ENCODE results near the gene STBD1. TPM values are rescaled to one million over a fixed set of nuclear protein-coding genes. Genes with fewer than 3 reads are reported as not detected.
A peak's percentile ranks its signal among the peaks of the same experiment; 100 is the strongest.
"Not testable (repeated sequence)": the region's sequence is repeated elsewhere in the genome, so short reads cannot be mapped to it uniquely, and the experiment has no call there.

STBD1 gene
- total RNA-seq, 2 experiments from 2014 or later, result 0.09 to 0.14 TPM

DNA sequence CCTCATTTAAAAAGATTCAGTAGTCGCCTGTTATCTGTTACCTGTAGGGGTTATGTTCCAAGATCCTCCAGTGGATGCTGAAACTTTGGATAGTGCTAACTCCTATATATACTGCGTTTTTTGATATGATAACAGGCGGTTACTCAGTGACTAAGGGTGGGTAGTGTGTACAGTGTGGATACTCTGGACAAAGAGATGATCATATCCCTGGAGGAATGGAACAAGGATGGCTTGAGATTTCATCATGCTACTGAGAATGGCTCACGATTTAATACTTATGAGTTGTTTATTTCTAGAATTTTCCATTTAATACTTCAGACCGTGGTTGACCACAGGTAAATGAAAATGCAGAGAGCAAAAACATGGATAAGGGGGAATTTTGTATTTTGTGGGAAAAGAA is 33.5 kb upstream of the STBD1 start:
- no peak for DNase-seq
- H3K27ac Mint-ChIP-seq, result no peak overlapping the region
- no peak for ATAC-seq
- POLR2A ChIA-PET, result no interaction called here
- no peaks in the 10 kb centered on the region for H3K4me1 Mint-ChIP-seq
- no peak overlapping the region for H3K4me3 Mint-ChIP-seq
- no peaks in the 10 kb centered on the region for H3K36me3 Mint-ChIP-seq (ENCODE audit: low read depth)
- intact Hi-C loops (cut with DNase I, micrococcal nuclease), result loop anchor here in 1 of 2 experiments (10.0 kb wide), 1 partner anchor 232 kb away; no protein-coding TSS in a partner anchor
- H3K9me3 Mint-ChIP-seq (ENCODE audit: low read depth), result no peaks in the 10 kb centered on the region
- peaks cover 14% of the 10 kb centered on the region for H3K27me3 Mint-ChIP-seq
- CTCF ChIA-PET, result no interaction called here

DNA sequence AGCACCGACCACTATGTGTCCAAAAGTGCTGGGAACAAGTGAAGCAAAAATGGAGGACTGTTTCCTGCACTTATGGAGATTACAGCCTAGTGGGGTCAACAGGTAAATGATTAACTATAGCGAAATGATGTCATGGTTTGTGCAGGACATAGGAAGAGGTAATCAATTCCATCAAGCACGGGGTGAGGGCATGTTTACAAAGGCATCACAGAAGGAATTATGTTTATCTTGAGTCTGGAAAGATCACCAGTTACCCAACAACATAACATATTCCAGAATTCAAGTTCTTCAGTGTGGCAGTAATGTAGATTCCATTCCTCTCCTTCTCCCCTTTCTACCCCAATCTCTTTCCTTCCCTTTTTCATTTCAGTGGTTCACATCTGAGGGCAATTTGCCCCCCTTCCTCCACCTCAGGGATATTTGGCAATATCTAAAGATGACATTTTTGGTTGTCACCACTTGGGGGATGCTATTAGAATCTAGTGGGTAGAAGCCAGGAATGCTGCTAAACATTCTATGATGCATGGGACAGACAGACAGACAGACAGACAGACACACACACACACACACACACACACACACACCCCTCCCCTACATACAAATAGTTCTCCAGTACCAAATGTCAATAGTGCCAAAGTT is 30.9 kb upstream of the STBD1 start:
- intact Hi-C loops (cut with DNase I, micrococcal nuclease), result loop anchor here in 1 of 2 experiments (10.0 kb wide), 1 partner anchor 229 kb away; no protein-coding TSS in a partner anchor
- no peaks in the 10 kb centered on the region for H3K36me3 Mint-ChIP-seq (ENCODE audit: low read depth)
- no peak overlapping the region for H3K27ac Mint-ChIP-seq

GRCh38 chr4:76276813-76277212 is 29.7 kb upstream of the STBD1 start:
- POLR2A ChIA-PET, result no interaction called here
- ATAC-seq, result no peak
- intact Hi-C loops (cut with DNase I, micrococcal nuclease), result loop anchor here in 1 of 2 experiments (10.0 kb wide), 1 partner anchor 228 kb away; no protein-coding TSS in a partner anchor
- Mint-ChIP-seq H3K27me3 (peaks cover 9% of the 10 kb centered on the region), H3K4me1 (no peaks in the 10 kb centered on the region), H3K36me3 (ENCODE audit: low read depth) (no peaks in the 10 kb centered on the region), H3K4me3 (no peak overlapping the region), H3K9me3 (ENCODE audit: low read depth) (no peaks in the 10 kb centered on the region), H3K27ac (no peak overlapping the region)
- CTCF ChIA-PET, result interaction anchor here (0.7 kb wide), 1 partner anchor 382 kb away, joined by 3 read pairs; no protein-coding TSS in a partner anchor
- no peak for DNase-seq

More for the DNA sequence above, 30.9 kb upstream of the STBD1 start:
- DNase-seq (no peak), ATAC-seq (no peak)
- ChIA-PET POLR2A (no interaction called here), CTCF (no interaction called here)
- H3K9me3 Mint-ChIP-seq (ENCODE audit: low read depth), result no peaks in the 10 kb centered on the region
- peaks cover 14% of the 10 kb centered on the region for H3K27me3 Mint-ChIP-seq
- H3K4me1 Mint-ChIP-seq, result no peaks in the 10 kb centered on the region
- no peak overlapping the region for H3K4me3 Mint-ChIP-seq

- Mint-ChIP-seq H3K36me3 (ENCODE audit: low read depth) (no peaks in the 10 kb centered on the region), H3K4me1 (no peaks in the 10 kb centered on the region), H3K27ac (no peak overlapping the region), H3K27me3 (peaks cover 9% of the 10 kb centered on the region), H3K9me3 (ENCODE audit: low read depth) (no peaks in the 10 kb centered on the region), H3K4me3 (no peak overlapping the region)
- intact Hi-C loops (cut with DNase I, micrococcal nuclease), result loop anchor here in 1 of 2 experiments (10.0 kb wide), 1 partner anchor 227 kb away; no protein-coding TSS in a partner anchor
- ATAC-seq (no peak), DNase-seq (no peak)
- ChIA-PET CTCF (interaction anchor here (0.9 to 4.2 kb wide), 6 partner anchors 10 to 119 kb away, joined by 3 to 34 read pairs (median 6); no protein-coding TSS in a partner anchor), POLR2A (no interaction called here)
Measured at GRCh38 chr4:76277667-76278066, 28.9 kb upstream of the STBD1 start.

- ATAC-seq, result no peak
- Mint-ChIP-seq H3K4me1 (no peaks in the 10 kb centered on the region), H3K4me3 (no peak overlapping the region), H3K9me3 (ENCODE audit: low read depth) (no peaks in the 10 kb centered on the region), H3K27me3 (peaks cover 5% of the 10 kb centered on the region), H3K36me3 (ENCODE audit: low read depth) (no peaks in the 10 kb centered on the region), H3K27ac (no peak overlapping the region)
- ChIA-PET CTCF (interaction anchor here (0.6 to 4.2 kb wide), 10 partner anchors 9 to 560 kb away, joined by 3 to 34 read pairs (median 4); no protein-coding TSS in a partner anchor), POLR2A (no interaction called here)
- intact Hi-C loops (cut with DNase I, micrococcal nuclease), result loop anchor here in 1 of 2 experiments (10.0 kb wide), 1 partner anchor 226 kb away; no protein-coding TSS in a partner anchor
- DNase-seq, result no peak
Measured at GRCh38 chr4:76278583-76278982, 27.9 kb upstream of the STBD1 start.

GRCh38 chr4:76279462-76279861 is 27.1 kb upstream of the STBD1 start:
- DNase-seq, result peak; percentile 54
- Mint-ChIP-seq H3K4me3 (no peak overlapping the region), H3K36me3 (ENCODE audit: low read depth) (no peaks in the 10 kb centered on the region), H3K9me3 (ENCODE audit: low read depth) (no peaks in the 10 kb centered on the region), H3K4me1 (no peaks in the 10 kb centered on the region), H3K27ac (no peak overlapping the region), H3K27me3 (peaks cover 5% of the 10 kb centered on the region)
- intact Hi-C loops (cut with DNase I, micrococcal nuclease), result loop anchor here in 1 of 2 experiments (1.0 to 10.0 kb wide), 2 partner anchors 99 to 225 kb away; no protein-coding TSS in a partner anchor
- ChIA-PET POLR2A (no interaction called here), CTCF (interaction anchor here (1.0 to 4.2 kb wide), 8 partner anchors 8 to 225 kb away, joined by 3 to 34 read pairs (median 4); no protein-coding TSS in a partner anchor)
- no peak for ATAC-seq

- Mint-ChIP-seq H3K9me3 (ENCODE audit: low read depth) (no peaks in the 10 kb centered on the region), H3K27ac (no peak overlapping the region), H3K4me1 (no peaks in the 10 kb centered on the region), H3K27me3 (peaks cover 3% of the 10 kb centered on the region), H3K4me3 (no peak overlapping the region), H3K36me3 (ENCODE audit: low read depth) (no peaks in the 10 kb centered on the region)
- ChIA-PET POLR2A (no interaction called here), CTCF (interaction anchor here (1.5 to 4.2 kb wide), 2 partner anchors 97 to 224 kb away, joined by 4 to 34 read pairs; no protein-coding TSS in a partner anchor)
- ATAC-seq (no peak), DNase-seq (no peak)
- intact Hi-C loops (cut with DNase I, micrococcal nuclease), result loop anchor here in 1 of 2 experiments (5.0 kb wide), 1 partner anchor 97 kb away; no protein-coding TSS in a partner anchor
Measured at GRCh38 chr4:76280488-76281441, 25.8 kb upstream of the STBD1 start.

- H3K9me3 Mint-ChIP-seq (ENCODE audit: low read depth); H3K4me3 Mint-ChIP-seq; H3K27me3 Mint-ChIP-seq; DNase-seq; ATAC-seq; H3K36me3 Mint-ChIP-seq (ENCODE audit: low read depth); POLR2A ChIA-PET; H3K4me1 Mint-ChIP-seq; H3K27ac Mint-ChIP-seq: not testable (repeated sequence)
- intact Hi-C loops (cut with DNase I, micrococcal nuclease), result loop anchor here in 1 of 2 experiments (5.0 kb wide), 1 partner anchor 96 kb away; no protein-coding TSS in a partner anchor
- CTCF ChIA-PET, result interaction anchor here (0.8 to 4.2 kb wide), 2 partner anchors 96 to 460 kb away, joined by 4 to 34 read pairs; no protein-coding TSS in a partner anchor
Measured at GRCh38 chr4:76281594-76281993, 24.9 kb upstream of the STBD1 start.

DNA sequence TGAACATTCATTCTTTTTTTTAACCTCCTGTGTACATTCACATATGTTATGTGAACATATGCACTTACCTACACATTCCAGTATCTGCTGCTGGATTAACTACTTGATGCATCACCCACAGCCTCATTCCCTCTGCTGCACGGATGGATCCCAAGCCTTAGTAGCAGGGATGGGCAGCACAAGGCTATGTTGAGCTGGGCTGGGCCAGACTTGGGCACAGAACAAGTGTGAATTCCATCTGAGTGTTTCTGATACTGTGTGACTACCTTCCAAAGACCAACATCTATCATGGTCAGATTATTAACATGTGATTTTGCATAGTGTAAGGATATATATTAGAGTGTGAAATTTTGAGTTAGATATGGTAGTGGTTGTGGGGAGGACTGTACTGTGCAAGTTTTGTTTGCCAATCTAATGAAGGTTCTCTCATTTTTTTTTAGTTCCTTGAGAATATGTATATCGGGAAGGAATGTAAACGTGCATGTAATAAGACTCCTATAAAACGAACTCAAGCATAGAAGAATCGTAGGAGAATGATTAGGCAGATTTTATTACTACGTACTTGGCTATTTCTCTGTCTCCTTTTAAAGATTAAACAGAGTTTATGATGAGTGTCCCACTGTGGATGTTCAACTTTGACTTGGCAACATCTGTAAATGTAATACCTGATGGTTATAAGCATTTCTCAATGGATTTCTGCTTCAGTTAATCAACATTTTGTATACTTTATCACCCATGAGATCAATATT is 23.4 kb upstream of the STBD1 start:
- CTCF ChIA-PET, result interaction anchor here (1.5 kb wide), 1 partner anchor 92 kb away, joined by 4 read pairs; no protein-coding TSS in a partner anchor
- no peaks in the 10 kb centered on the region for H3K36me3 Mint-ChIP-seq (ENCODE audit: low read depth)
- no peak for DNase-seq
- intact Hi-C loops (cut with DNase I, micrococcal nuclease), result loop anchor here in 1 of 2 experiments (5.0 kb wide), 1 partner anchor 94 kb away; no protein-coding TSS in a partner anchor
- H3K9me3 Mint-ChIP-seq (ENCODE audit: low read depth), result peaks cover 2% of the 10 kb centered on the region
- H3K27ac Mint-ChIP-seq, result no peak overlapping the region
- no peak for ATAC-seq
- POLR2A ChIA-PET, result no interaction called here
- H3K27me3 Mint-ChIP-seq, result peaks cover 6% of the 10 kb centered on the region
- no peak overlapping the region for H3K4me3 Mint-ChIP-seq
- H3K4me1 Mint-ChIP-seq, result no peaks in the 10 kb centered on the region

DNA sequence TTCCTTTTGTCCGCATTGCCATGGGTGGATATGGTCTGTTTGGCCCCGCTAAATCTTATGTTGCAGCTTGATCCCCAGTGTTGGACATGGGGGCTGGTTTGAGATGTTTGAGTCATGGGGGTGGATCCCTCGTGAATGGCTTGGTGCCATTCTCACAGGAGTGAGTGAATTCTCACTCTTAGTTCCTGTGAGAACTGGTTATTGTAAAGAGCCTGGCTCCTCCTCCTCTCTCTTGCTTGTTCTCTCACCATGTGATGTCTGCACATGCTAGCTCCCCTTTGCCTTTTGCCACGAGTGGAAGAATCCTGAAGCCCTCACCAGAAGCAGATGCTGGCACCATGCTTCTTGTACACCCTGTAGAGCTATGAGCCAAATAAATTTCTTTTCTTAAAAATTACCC is 22.6 kb upstream of the STBD1 start:
- ChIA-PET CTCF (no interaction called here), POLR2A (no interaction called here)
- Mint-ChIP-seq H3K27ac (no peak overlapping the region), H3K36me3 (ENCODE audit: low read depth) (no peaks in the 10 kb centered on the region), H3K27me3 (peaks cover 6% of the 10 kb centered on the region), H3K4me1 (no peaks in the 10 kb centered on the region), H3K4me3 (no peak overlapping the region), H3K9me3 (ENCODE audit: low read depth) (peaks cover 2% of the 10 kb centered on the region)
- no peak for DNase-seq
- intact Hi-C loops (cut with DNase I, micrococcal nuclease), result loop anchor here in 1 of 2 experiments (5.0 kb wide), 1 partner anchor 93 kb away; no protein-coding TSS in a partner anchor
- ATAC-seq, result no peak
